Activated CD4-positive, alpha-beta memory T cell treated with anti-CD3 and anti-CD28 coated beads for 36 hours (primary cell): Measurements from ENCODE around the gene RPS6KC1. TPM values are rescaled to one million over a fixed set of nuclear protein-coding genes. Genes with fewer than 3 reads are reported as not detected.
"Not testable (repeated sequence)": the region's sequence is repeated elsewhere in the genome, so short reads cannot be mapped to it uniquely, and the experiment has no call there.

Source experiments
- CTCF ChIA-PET: fragments of 350-600 bp; sonication (Branson Sonifier 250); formaldehyde crosslinking; loops from one replicate; lab custom pipeline; 2021; ENCODE audit warnings: antibody characterized with exemption, inconsistent platforms; lab: Charles Lee
- POLR2A ChIA-PET: fragments of 350-600 bp; sonication (Branson Sonifier 250); formaldehyde crosslinking; loops from one replicate; lab custom pipeline; 2021; ENCODE audit warnings: antibody characterized with exemption; lab: Charles Lee
- DNase-seq: peaks from one replicate; pipeline ENCODE4 v3.0.0-alpha.2; 2020
- H3K27ac Mint-ChIP-seq: one replicate; pipeline ENCODE4 v1.8.0; 2021; ENCODE audit warnings: mixed read lengths
- H3K27me3 Mint-ChIP-seq: one replicate; pipeline ENCODE4 v1.8.0; 2021; ENCODE audit warnings: mixed read lengths
- H3K36me3 Mint-ChIP-seq: one replicate; pipeline ENCODE4 v1.8.0; 2021; ENCODE audit warnings: mixed read lengths
- H3K4me1 Mint-ChIP-seq: one replicate; pipeline ENCODE4 v1.8.0; 2021; ENCODE audit warnings: low read depth, mixed read lengths
- H3K4me3 Mint-ChIP-seq: one replicate; pipeline ENCODE4 v1.8.0; 2021; ENCODE audit warnings: mild to moderate bottlenecking, mixed read lengths
- H3K9me3 Mint-ChIP-seq: one replicate; pipeline ENCODE4 v1.8.0; 2021; ENCODE audit warnings: mixed read lengths
- intact Hi-C: fragments of 100-400 bp; cut with micrococcal nuclease; formaldehyde crosslinking; loops from one replicate; pipeline ENCODE4 v1.15.1; 2023
- total RNA-seq, 2 experiments: library from RNA; stranded (reverse); gene quantifications; one replicate each; pipeline ENCODE4 v1.2.3, GENCODE V29; 2021

RPS6KC1 gene
- total RNA-seq, 2 experiments from 2014 or later: 5.9 to 6.7 TPM

DNA sequence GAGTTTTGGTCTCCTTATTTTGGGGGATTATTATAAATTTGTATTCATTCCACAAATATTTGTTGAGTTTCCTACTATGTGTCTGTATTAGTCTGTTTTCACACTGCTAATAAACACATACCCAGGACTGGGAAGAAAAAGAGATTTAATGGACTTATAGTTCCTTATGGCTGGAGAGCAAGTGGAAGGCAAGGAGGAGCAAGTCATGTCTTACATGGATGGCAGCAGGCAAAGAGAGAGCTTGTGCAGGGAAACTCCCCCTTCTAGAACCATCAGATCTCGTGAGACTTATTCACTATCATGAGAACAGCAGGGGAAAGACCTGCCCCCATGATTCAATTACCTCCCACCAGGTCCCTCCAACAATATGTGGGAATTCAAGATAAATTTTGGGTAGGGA, 267.4 kb downstream of the RPS6KC1 start:
- DNase-seq, H3K9me3 Mint-ChIP-seq, H3K27ac Mint-ChIP-seq, H3K4me1 Mint-ChIP-seq, POLR2A ChIA-PET, H3K36me3 Mint-ChIP-seq, CTCF ChIA-PET, intact Hi-C loops, H3K27me3 Mint-ChIP-seq, H3K4me3 Mint-ChIP-seq: not testable (repeated sequence)

DNA sequence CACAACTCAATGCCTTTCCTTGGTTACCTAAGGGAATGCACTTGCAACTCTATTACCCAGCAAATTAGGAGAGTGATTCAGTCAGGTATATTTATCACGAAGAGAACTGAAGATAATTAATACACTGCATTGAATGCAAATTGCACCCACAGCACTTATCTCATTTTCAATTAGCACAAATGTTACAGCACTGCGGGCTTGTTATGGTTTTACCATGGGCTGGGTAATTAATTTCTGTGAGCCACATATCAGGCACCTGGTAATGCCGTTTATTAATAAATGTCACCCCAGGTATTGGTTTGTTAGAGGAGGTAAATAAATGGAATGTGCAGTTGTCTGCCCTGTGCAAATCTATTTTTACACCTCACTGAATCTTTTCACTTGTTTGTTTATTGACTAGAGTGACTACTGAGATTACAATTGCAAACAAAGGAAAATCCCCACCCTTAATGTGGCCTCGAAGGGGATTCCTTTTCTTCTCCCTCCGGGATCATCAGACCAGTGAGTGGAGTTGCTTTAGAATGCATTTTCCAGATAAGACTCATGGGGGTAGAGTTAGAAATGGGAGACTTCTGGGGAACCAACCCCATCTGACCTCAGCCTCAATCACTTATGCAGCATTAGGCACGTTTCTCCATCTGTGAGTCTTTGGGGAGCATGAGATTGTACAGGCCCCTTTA, 269.3 kb downstream of the RPS6KC1 start:
- Mint-ChIP-seq H3K4me3 (no peak overlapping the region), H3K36me3 (no peaks in the 10 kb centered on the region), H3K27ac (no peak overlapping the region), H3K9me3 (no peaks in the 10 kb centered on the region), H3K4me1 (no peaks in the 10 kb centered on the region), H3K27me3 (no peaks in the 10 kb centered on the region)
- ChIA-PET POLR2A (no interaction called here), CTCF (no interaction called here)
- intact Hi-C loops: no loop called here
- no peak for DNase-seq

Other genes with a start within 250 kb of the RPS6KC1 start
- gene SPATA45, start 203.6 kb upstream of the RPS6KC1 start, total RNA-seq: under 1 TPM in 1 of 2 experiments, not detected in 1; 0.51 TPM
- 10 to 100 TPM; 12.4 to 12.6 TPM for gene FLVCR1, start 193.0 kb upstream of the RPS6KC1 start, total RNA-seq
- gene VASH2, start 100.7 kb upstream of the RPS6KC1 start, total RNA-seq: under 1 TPM; 0.57 to 0.63 TPM
- gene ANGEL2, start 35.4 kb upstream of the RPS6KC1 start, total RNA-seq: 10 to 100 TPM; 41.3 to 46.4 TPM